SJCRH30 (cell line): ENCODE measurements around the gene IDH1. TPM values are rescaled to one million over a fixed set of nuclear protein-coding genes. Genes with fewer than 3 reads are reported as not detected.
"Not testable (repeated sequence)": the region's sequence is repeated elsewhere in the genome, so short reads cannot be mapped to it uniquely, and the experiment has no call there.

ENCODE experiments used
- DNase-seq, 2 experiments: peaks; one replicate each; pipeline ENCODE4 v3.0.0-alpha.2; 2015 to 2020
- H3K27ac ChIP-seq: fragments of 250-450 bp; sonication (Bioruptor Pico); 2 replicates; pipeline ENCODE4 v1.5.1; 2020; ENCODE audit warnings: mild to moderate bottlenecking, moderate library complexity
- H3K27me3 ChIP-seq: fragments of 250-450 bp; sonication (Bioruptor Pico); 2 replicates; pipeline ENCODE4 v1.5.1; 2020; ENCODE audit warnings: mild to moderate bottlenecking, moderate library complexity
- H3K36me3 ChIP-seq: fragments of 250-450 bp; sonication (Bioruptor Pico); 2 replicates; pipeline ENCODE4 v1.5.1; 2020; ENCODE audit warnings: mild to moderate bottlenecking, moderate library complexity
- H3K4me1 ChIP-seq: fragments of 250-450 bp; sonication (Bioruptor Pico); 2 replicates; pipeline ENCODE4 v1.5.1; 2020; ENCODE audit warnings: mild to moderate bottlenecking, moderate library complexity
- H3K4me3 ChIP-seq: fragments of 250-450 bp; sonication (Bioruptor Pico); 2 replicates; pipeline ENCODE4 v1.5.1; 2020; ENCODE audit warnings: mild to moderate bottlenecking, moderate library complexity
- H3K9me3 ChIP-seq: fragments of 250-450 bp; sonication (Bioruptor Pico); replicated peaks from 2 replicates; pipeline ENCODE4 v1.5.1; 2020; ENCODE audit warnings: mild to moderate bottlenecking, moderate library complexity
- total RNA-seq: library from RNA; depleted of rRNA; stranded (reverse); fragments of >200 nt; shearing (Covaris generic); gene quantifications from 2 replicates; pipeline ENCODE4 v1.2.3, GENCODE V29; 2014

The IDH1 gene
- total RNA-seq, 1 experiment from 2014 or later: 66.4 TPM

DNA sequence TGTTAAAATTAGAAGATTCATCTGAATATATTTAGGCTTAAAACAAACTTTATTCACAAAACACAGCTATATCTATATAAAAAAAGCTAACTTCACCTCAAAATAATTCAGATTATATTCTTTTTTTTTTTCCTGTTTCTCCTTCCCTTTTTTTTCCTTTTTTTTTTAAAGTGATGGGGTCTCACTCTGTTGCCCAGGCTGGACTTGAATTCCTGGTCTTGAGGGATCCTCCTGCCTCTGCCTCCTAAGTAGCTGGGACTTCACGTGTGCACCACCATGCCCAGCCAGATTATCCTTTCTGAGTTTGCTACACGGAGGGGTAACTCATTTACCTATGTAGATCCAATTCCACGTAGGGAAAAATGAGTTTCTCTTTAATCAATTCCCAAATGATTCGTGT is 3.8 kb downstream of the IDH1 start:
- DNase-seq: no peak
- Histone ChIP-seq H3K4me1 (no peaks in the 10 kb centered on the region), H3K27ac (no peak overlapping the region), H3K36me3 (peaks cover 17% of the 10 kb centered on the region), H3K27me3 (no peaks in the 10 kb centered on the region), H3K9me3 (no peaks in the 10 kb centered on the region), H3K4me3 (no peak overlapping the region)

DNA sequence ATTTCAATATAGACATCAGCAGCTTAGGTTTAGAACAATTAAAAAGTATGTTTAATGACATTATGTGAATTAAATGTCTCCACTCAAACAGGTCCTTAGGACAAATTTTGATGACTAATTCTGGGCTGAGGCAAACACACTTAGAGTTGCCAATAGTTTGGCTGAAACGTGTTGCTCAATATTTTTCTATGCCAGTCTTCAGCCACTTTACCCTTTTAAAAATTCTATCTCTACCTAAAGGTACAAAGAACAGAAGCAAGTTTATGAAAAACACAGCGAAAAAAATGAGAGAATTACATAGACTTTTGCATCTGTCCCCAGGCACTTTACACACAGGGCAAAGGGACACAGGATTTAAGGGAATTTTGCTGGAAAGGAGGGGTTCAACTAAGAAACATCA is 4.5 kb downstream of the IDH1 start:
- no peaks in the 10 kb centered on the region for H3K4me1 ChIP-seq
- no peak overlapping the region for H3K4me3 ChIP-seq
- H3K27me3 ChIP-seq: no peaks in the 10 kb centered on the region
- H3K9me3 ChIP-seq: no peaks in the 10 kb centered on the region
- H3K36me3 ChIP-seq: peaks cover 18% of the 10 kb centered on the region
- no peak for DNase-seq
- H3K27ac ChIP-seq: no peak overlapping the region

- no peaks in the 10 kb centered on the region for H3K9me3 ChIP-seq
- peaks cover 27% of the 10 kb centered on the region for H3K36me3 ChIP-seq
- no peak overlapping the region for H3K27ac ChIP-seq
- no peak overlapping the region for H3K4me3 ChIP-seq
- no peaks in the 10 kb centered on the region for H3K4me1 ChIP-seq
- DNase-seq: no peak
- no peaks in the 10 kb centered on the region for H3K27me3 ChIP-seq
Observed at GRCh38 chr2:208249296-208249695, 5.6 kb downstream of the IDH1 start.

DNA sequence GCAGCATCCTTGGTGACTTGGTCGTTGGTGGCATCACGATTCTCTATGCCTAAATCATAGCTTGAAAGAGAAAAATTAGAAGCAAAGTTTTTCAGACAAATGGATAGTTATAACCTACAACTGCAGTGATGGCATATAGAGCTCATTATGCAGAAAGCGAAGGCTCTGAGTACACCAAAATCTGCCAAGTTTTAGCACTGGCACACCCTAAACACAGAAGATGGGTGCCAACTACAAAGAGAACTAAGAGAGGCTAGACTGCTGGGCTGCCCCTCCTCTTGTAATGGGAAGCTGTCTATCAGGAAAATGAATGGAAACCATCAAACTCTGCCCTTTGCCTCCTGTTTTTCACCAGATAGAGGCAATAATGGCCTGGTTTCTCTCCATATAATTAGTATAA is 6.3 kb downstream of the IDH1 start:
- H3K36me3 ChIP-seq: peaks cover 30% of the 10 kb centered on the region
- no peak overlapping the region for H3K27ac ChIP-seq
- H3K4me3 ChIP-seq: no peak overlapping the region

DNA sequence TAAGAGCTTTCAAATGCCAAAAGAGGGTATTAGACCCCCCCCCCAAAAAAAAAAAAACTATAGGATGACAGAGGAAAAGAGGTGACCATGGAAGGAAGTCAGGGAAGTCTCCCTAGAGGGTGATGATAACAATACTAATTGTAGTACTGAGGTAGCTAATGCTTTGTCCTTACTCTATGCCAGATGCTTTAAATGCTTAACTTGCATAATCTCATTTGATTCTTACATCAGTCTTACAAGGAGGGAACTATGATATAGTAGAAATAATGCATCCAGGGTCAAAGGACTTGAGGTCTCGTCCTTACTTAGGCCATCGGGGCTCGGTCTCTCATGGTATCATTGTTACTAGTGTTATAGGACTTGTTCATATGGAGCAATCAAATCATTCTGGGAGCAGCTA is 9.1 kb downstream of the IDH1 start:
- Histone ChIP-seq H3K4me1 (no peaks in the 10 kb centered on the region), H3K27me3 (no peaks in the 10 kb centered on the region), H3K27ac (no peak overlapping the region), H3K4me3 (no peak overlapping the region), H3K9me3 (no peaks in the 10 kb centered on the region), H3K36me3 (peaks cover 35% of the 10 kb centered on the region)
- no peak for DNase-seq

More for the DNA sequence above, 6.3 kb downstream of the IDH1 start:
- no peaks in the 10 kb centered on the region for H3K9me3 ChIP-seq
- H3K27me3 ChIP-seq: no peaks in the 10 kb centered on the region
- DNase-seq: no peak
- no peaks in the 10 kb centered on the region for H3K4me1 ChIP-seq

GRCh38 chr2:208244422-208244821 is 10.4 kb downstream of the IDH1 start:
- Histone ChIP-seq H3K27ac (no peak overlapping the region), H3K4me1 (no peaks in the 10 kb centered on the region), H3K9me3 (no peaks in the 10 kb centered on the region), H3K4me3 (no peak overlapping the region), H3K36me3 (peaks cover 30% of the 10 kb centered on the region), H3K27me3 (no peaks in the 10 kb centered on the region)
- DNase-seq: no peak

DNA sequence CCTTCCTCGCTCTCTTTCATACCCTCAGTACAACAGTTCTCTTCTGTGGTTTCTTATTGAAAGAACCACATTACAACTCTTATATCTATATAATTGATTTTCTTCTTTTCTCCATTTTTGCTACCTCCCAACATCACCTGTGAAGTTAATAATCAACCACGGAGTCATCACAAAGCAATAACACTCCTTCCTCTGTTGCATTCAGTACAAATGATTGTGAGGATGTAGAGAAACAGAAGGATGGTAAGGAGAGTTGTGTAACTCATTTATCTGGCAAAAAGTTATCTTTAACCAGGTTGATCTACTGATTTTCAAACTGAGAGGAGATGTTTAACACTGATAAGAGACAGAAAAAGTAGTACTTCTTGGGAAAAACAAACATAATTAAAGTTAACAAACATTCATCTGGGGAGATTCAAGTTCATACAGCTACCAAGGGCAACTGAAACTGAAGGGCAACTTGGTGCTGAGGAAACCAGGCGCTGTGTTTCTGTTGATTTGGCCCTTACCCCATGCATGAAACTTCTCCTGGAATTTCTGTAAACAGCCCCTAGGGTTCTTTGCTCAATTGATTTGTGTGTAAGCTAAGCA is 14.2 kb downstream of the IDH1 start:
- DNase-seq: no peak
- Histone ChIP-seq H3K36me3 (peaks cover 31% of the 10 kb centered on the region), H3K9me3 (no peaks in the 10 kb centered on the region), H3K4me3 (no peak overlapping the region), H3K27ac (no peak overlapping the region), H3K27me3 (no peaks in the 10 kb centered on the region), H3K4me1 (no peaks in the 10 kb centered on the region)

GRCh38 chr2:208239770-208240493 is 14.9 kb downstream of the IDH1 start:
- H3K9me3 ChIP-seq: no peaks in the 10 kb centered on the region
- no peaks in the 10 kb centered on the region for H3K4me1 ChIP-seq
- H3K4me3 ChIP-seq: no peak overlapping the region
- no peak for DNase-seq
- H3K27ac ChIP-seq: no peak overlapping the region
- peaks cover 29% of the 10 kb centered on the region for H3K36me3 ChIP-seq
- no peaks in the 10 kb centered on the region for H3K27me3 ChIP-seq

DNA sequence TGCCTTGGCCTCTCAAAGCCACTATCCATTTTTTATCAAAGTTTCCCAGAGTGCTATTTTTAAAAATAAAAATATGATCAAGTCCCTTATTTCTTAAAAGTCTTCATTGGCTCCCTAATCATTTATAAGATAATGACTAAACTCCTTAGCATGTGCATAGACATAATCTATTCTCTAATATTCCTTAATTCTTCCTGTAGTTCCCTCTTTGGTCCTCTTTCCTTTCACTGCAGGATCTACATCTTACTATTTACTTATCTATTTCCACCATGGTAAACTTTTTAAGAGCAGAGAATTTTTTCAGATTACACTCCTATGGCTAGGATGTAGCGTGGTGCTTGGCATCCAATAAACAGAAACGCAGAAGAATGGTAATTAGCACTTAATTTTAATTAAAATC is 19.0 kb downstream of the IDH1 start:
- no peak overlapping the region for H3K4me3 ChIP-seq
- no peak for DNase-seq
- H3K36me3 ChIP-seq: peaks cover 11% of the 10 kb centered on the region; the same call in 1 of the 2 replicates

DNA sequence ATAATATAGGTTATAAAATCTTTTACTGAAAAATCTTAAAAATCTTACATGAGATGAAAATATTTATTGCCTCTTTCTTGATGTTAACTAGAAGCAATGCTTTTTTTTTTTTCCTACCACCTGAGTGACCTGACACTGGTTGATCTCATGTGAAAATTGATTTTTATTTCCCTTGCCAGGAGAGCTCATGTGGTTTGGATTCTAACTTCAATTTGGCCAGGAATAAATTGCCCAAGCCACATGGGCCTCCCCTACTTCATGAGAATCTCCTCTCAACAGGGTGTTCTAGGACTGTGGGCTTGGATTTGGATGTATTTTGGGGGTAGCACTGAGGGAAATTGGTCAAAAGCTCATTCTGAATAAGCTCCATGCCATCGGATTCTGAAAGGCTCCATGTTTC is 20.1 kb downstream of the IDH1 start:
- Histone ChIP-seq H3K27ac (no peak overlapping the region), H3K4me3 (no peak overlapping the region), H3K36me3 (peaks cover 10% of the 10 kb centered on the region; the same call in 1 of the 2 replicates), H3K9me3 (no peaks in the 10 kb centered on the region), H3K4me1 (no peaks in the 10 kb centered on the region), H3K27me3 (no peaks in the 10 kb centered on the region)
- DNase-seq: no peak

More for the DNA sequence above, 19.0 kb downstream of the IDH1 start:
- Histone ChIP-seq H3K27me3 (no peaks in the 10 kb centered on the region), H3K4me1 (no peaks in the 10 kb centered on the region), H3K9me3 (no peaks in the 10 kb centered on the region), H3K27ac (no peak overlapping the region)

DNA sequence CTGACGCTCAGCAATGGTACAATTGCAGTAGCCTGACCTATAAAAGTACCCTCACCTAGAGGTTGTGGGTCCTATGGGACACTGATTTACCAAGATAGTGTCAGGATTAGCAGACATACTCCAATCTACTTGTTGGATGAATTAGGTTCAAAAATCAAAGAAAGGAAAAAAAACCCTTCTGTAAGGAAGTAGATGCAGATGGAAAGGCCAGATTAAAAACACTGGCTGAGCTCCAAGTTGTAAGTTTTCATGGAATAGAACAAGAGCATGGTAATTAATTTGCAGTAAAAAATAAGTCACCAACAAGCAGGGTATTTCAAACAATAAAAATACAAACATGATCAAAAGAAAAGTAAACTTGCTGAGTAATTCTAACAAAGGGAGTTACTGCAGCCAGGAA is 26.4 kb downstream of the IDH1 start:
- Histone ChIP-seq H3K4me3 (no peak overlapping the region), H3K4me1 (no peaks in the 10 kb centered on the region), H3K27ac (no peak overlapping the region), H3K36me3 (no peaks in the 10 kb centered on the region), H3K27me3 (no peaks in the 10 kb centered on the region), H3K9me3 (no peaks in the 10 kb centered on the region)
- no peak for DNase-seq

GRCh38 chr2:208227581-208228232 is 27.2 kb downstream of the IDH1 start:
- Histone ChIP-seq H3K27me3 (no peaks in the 10 kb centered on the region), H3K36me3 (no peaks in the 10 kb centered on the region)

GRCh38 chr2:208224802-208225201 is 30.1 kb downstream of the IDH1 start:
- no peaks in the 10 kb centered on the region for H3K4me1 ChIP-seq

More at GRCh38 chr2:208227581-208228232, 27.2 kb downstream of the IDH1 start:
- Histone ChIP-seq H3K4me1 (no peaks in the 10 kb centered on the region), H3K4me3 (no peak overlapping the region), H3K27ac (no peak overlapping the region), H3K9me3 (no peaks in the 10 kb centered on the region)
- DNase-seq: no peak

DNA sequence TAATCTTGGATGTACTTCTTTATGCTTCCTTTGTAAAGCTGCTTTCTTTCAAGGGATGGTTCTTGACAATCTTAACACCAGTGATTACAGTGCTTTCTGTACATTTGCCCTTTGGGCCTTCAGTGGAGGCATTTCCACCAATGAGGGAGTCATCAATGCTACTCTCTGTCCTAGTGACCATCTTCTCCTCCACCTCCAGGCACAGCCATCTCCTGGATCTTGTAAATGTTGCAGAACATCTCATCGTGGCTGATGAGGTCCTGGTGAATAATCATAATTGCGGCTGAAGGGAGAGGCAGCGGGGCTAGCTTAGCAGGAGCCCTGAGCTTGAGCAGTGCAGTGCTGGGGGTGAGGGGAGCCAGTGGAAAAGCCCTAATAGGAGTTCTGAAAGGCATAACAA is 32.5 kb downstream of the IDH1 start:
- DNase-seq: no peak
- H3K27me3 ChIP-seq: no peaks in the 10 kb centered on the region

More at GRCh38 chr2:208224802-208225201, 30.1 kb downstream of the IDH1 start:
- H3K9me3 ChIP-seq: no peaks in the 10 kb centered on the region
- no peak for DNase-seq
- no peaks in the 10 kb centered on the region for H3K36me3 ChIP-seq
- no peaks in the 10 kb centered on the region for H3K27me3 ChIP-seq
- no peak overlapping the region for H3K4me3 ChIP-seq
- H3K27ac ChIP-seq: no peak overlapping the region

DNA sequence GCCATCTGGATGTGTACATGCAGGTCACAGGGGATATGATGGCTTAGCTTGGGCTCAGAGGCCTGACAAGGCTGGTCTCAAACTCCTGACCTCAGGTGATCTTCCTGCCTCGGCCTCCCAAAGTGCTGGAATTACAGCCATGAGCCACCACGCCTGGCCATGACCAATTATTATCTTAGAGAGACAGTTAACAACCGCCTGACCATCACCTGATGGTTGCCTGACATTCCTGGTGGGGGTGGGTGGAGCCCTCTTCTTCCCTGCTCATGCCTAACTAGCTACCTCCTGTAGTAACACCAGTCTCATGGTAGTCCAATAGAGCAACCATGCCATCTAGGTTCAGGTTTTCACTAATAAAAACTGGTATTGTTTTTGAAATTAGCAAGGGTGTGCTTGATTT is 33.0 kb downstream of the IDH1 start:
- DNase-seq, H3K4me3 ChIP-seq, H3K36me3 ChIP-seq, H3K4me1 ChIP-seq, H3K27ac ChIP-seq, H3K9me3 ChIP-seq, H3K27me3 ChIP-seq: not testable (repeated sequence)

More for the DNA sequence above, 32.5 kb downstream of the IDH1 start:
- Histone ChIP-seq H3K4me3 (no peak overlapping the region), H3K27ac (no peak overlapping the region), H3K9me3 (no peaks in the 10 kb centered on the region), H3K4me1 (no peaks in the 10 kb centered on the region), H3K36me3 (no peaks in the 10 kb centered on the region)
